Forelimb muscle (tissue), 1 donor: ENCODE measurements around the gene GMIP. TPM values are rescaled to one million over a fixed set of nuclear protein-coding genes. Genes with fewer than 3 reads are reported as not detected.

ENCODE experiments used
- DNase-seq: peaks from one replicate; pipeline ENCODE4 v3.0.0-alpha.2; 2013; ENCODE audit warnings: low read depth
- polyA plus RNA-seq: library from polyadenylated mRNA; unstranded; fragments of 120-200 nt; gene quantifications from one replicate; pipeline ENCODE4 v1.2.1, GENCODE V29; 2013; ENCODE audit not compliant: insufficient read length

Gene GMIP
- polyA plus RNA-seq, 1 donor: 2.5 TPM

GRCh38 chr19:19661141-19661674, 17.8 kb upstream of the GMIP start:
- no peak for DNase-seq

GRCh38 chr19:19659646-19660245, 16.3 kb upstream of the GMIP start:
- no peak for DNase-seq

- no peak for DNase-seq
Measured at GRCh38 chr19:19657397-19657783, 13.9 kb upstream of the GMIP start.

- DNase-seq: no peak
Measured at GRCh38 chr19:19656451-19657396, 13.3 kb upstream of the GMIP start.

GRCh38 chr19:19655641-19656343, 12.3 kb upstream of the GMIP start:
- DNase-seq: no peak

GRCh38 chr19:19655051-19655594, 11.7 kb upstream of the GMIP start:
- DNase-seq: no peak

- no peak for DNase-seq
Measured at GRCh38 chr19:19654441-19654840, 11.0 kb upstream of the GMIP start.

GRCh38 chr19:19653597-19654147, 10.2 kb upstream of the GMIP start:
- DNase-seq: no peak

GRCh38 chr19:19652482-19653295, 9.2 kb upstream of the GMIP start:
- DNase-seq: no peak

GRCh38 chr19:19651076-19651475, 7.6 kb upstream of the GMIP start:
- no peak for DNase-seq

GRCh38 chr19:19650331-19650730, 6.9 kb upstream of the GMIP start:
- no peak for DNase-seq

- no peak for DNase-seq
Measured at GRCh38 chr19:19649580-19649995, 6.1 kb upstream of the GMIP start.

- DNase-seq: no peak
Measured at GRCh38 chr19:19649155-19649554, 5.7 kb upstream of the GMIP start.

- DNase-seq: no peak
Measured at GRCh38 chr19:19647037-19647835, 3.8 kb upstream of the GMIP start.

GRCh38 chr19:19645233-19645870, 1.9 kb upstream of the GMIP start:
- no peak for DNase-seq

- no peak for DNase-seq
Measured at GRCh38 chr19:19644054-19644388, 564 bp upstream of the GMIP start.

GRCh38 chr19:19642506-19643157, 825 bp downstream of the GMIP start:
- DNase-seq: no peak

- no peak for DNase-seq
Measured at GRCh38 chr19:19637523-19638251, 5.8 kb downstream of the GMIP start.
